HK-2 (cell line): ENCODE measurements around the gene ZFP36.

ENCODE experiments used
- DNase-seq: peaks from one replicate; pipeline ENCODE4 v3.0.0-alpha.2; 2018; ENCODE audit not compliant: unreplicated experiment

ZFP36 gene

GRCh38 chr19:39405958-39406655 is 540 bp upstream of the ZFP36 start:
- DNase-seq: no peak

- DNase-seq: no peak
Measured at GRCh38 chr19:39407410-39407659, 688 bp downstream of the ZFP36 start.

- DNase-seq: peak; percentile 32
Measured at GRCh38 chr19:39407660-39408391, 1.2 kb downstream of the ZFP36 start.

- no peak for DNase-seq
Measured at GRCh38 chr19:39408392-39409207, 2.0 kb downstream of the ZFP36 start.

GRCh38 chr19:39409208-39410016 is 2.8 kb downstream of the ZFP36 start:
- peak; percentile 76 for DNase-seq

- peak; percentile 61 for DNase-seq
Measured at GRCh38 chr19:39410017-39410830, 3.6 kb downstream of the ZFP36 start.

GRCh38 chr19:39410831-39411080 is 4.1 kb downstream of the ZFP36 start:
- DNase-seq: no peak

GRCh38 chr19:39411081-39411831 is 4.6 kb downstream of the ZFP36 start:
- DNase-seq: no peak

- DNase-seq: peak; percentile 85
Measured at GRCh38 chr19:39411832-39412099, 5.1 kb downstream of the ZFP36 start.

- DNase-seq: peak; percentile 99
Measured at GRCh38 chr19:39412100-39412866, 5.6 kb downstream of the ZFP36 start, which contains the start of gene PLEKHG2. TSS of gene PLEKHG2 (plus strand) at chr19:39412669. CDS start at chr19:39414087, 1,418 bp downstream.

GRCh38 chr19:39412867-39413271 is 6.2 kb downstream of the ZFP36 start:
- no peak for DNase-seq

- no peak for DNase-seq
Measured at GRCh38 chr19:39413272-39413910, 6.7 kb downstream of the ZFP36 start.

- DNase-seq: no peak
Measured at GRCh38 chr19:39413911-39414608, 7.4 kb downstream of the ZFP36 start.

- no peak for DNase-seq
Measured at GRCh38 chr19:39415111-39416046, 8.7 kb downstream of the ZFP36 start.

GRCh38 chr19:39416152-39417120 is 9.8 kb downstream of the ZFP36 start:
- DNase-seq: no peak

- no peak for DNase-seq
Measured at GRCh38 chr19:39417463-39418181, 11.0 kb downstream of the ZFP36 start.
